ENCODE measurements around the gene TOPBP1.

DNA sequence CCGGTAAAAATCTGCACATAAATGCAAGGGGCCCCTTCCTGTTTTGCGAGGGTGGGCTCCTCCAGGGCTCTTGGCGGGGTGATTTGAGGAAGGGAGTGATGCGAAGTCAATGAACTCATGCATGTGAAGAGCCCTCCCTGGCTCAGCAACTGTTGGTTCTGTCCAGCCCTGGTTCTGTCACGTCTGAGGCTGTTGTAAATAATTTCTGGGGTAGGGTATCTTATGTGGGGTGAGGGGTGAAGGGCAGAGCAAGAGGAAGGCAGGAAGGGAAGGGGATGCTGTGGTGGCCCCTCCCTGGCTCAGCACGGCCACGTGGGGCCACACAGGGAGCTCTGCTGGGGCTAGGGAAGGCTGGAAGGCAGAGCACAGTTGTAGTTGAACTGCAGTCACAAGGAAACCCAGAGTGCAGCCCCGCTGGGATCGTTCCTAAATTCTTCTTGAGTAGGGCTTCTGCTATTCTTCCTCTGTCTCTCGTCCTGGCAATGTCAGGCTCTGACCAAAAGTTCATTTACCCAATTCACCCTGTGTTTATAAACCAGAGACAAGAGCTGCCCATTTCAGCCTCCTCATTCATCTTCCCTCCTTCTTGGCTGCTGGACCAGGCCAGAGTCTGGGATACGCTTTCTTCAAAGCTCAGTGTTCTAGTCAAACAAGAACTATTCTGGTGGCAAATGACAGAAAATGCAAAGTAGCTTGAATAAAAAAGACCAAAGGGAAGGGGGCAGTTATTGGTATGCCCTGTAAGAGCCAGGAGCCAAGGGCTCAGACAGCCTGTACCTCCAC, 14.8 kb upstream of the TOPBP1 start:
- TF ChIP-seq, protein P1, sequence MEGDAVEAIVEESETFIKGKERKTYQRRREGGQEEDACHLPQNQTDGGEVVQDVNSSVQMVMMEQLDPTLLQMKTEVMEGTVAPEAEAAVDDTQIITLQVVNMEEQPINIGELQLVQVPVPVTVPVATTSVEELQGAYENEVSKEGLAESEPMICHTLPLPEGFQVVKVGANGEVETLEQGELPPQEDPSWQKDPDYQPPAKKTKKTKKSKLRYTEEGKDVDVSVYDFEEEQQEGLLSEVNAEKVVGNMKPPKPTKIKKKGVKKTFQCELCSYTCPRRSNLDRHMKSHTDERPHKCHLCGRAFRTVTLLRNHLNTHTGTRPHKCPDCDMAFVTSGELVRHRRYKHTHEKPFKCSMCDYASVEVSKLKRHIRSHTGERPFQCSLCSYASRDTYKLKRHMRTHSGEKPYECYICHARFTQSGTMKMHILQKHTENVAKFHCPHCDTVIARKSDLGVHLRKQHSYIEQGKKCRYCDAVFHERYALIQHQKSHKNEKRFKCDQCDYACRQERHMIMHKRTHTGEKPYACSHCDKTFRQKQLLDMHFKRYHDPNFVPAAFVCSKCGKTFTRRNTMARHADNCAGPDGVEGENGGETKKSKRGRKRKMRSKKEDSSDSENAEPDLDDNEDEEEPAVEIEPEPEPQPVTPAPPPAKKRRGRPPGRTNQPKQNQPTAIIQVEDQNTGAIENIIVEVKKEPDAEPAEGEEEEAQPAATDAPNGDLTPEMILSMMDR (IDR thresholded peaks at IDR 0.05; ENCODE audit: borderline replicate concordance, extremely low read depth, low read length, poor library complexity, severe bottlenecking): no peak
- TF ChIP-seq EZH2 (IDR thresholded peaks at IDR 0.05; ENCODE audit: borderline replicate concordance, low read depth, low read length, severe bottlenecking): no peak

All from DND-41 (cell line).